Measurements from ENCODE around the gene TEAD3.

GRCh38 chr6:35539223-35539622, 42.3 kb upstream of the TEAD3 start:
- TF ChIP-seq, protein P1, sequence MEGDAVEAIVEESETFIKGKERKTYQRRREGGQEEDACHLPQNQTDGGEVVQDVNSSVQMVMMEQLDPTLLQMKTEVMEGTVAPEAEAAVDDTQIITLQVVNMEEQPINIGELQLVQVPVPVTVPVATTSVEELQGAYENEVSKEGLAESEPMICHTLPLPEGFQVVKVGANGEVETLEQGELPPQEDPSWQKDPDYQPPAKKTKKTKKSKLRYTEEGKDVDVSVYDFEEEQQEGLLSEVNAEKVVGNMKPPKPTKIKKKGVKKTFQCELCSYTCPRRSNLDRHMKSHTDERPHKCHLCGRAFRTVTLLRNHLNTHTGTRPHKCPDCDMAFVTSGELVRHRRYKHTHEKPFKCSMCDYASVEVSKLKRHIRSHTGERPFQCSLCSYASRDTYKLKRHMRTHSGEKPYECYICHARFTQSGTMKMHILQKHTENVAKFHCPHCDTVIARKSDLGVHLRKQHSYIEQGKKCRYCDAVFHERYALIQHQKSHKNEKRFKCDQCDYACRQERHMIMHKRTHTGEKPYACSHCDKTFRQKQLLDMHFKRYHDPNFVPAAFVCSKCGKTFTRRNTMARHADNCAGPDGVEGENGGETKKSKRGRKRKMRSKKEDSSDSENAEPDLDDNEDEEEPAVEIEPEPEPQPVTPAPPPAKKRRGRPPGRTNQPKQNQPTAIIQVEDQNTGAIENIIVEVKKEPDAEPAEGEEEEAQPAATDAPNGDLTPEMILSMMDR (IDR thresholded peaks at IDR 0.05) = no peak
- TF ChIP-seq EP300 (IDR thresholded peaks at IDR 0.05) = no peak
- no peak for TF ChIP-seq POLR2AphosphoS5 (IDR thresholded peaks at IDR 0.05)
- TF ChIP-seq POLR2A (IDR thresholded peaks at IDR 0.05) = no peak
